ENCODE measurements around the gene NUCKS1.

- TF ChIP-seq ZNF263 (CRISPR knock-in tag; IDR thresholded peaks at IDR 0.05; ENCODE audit: low read depth) (no peak), EMX1 (CRISPR knock-in tag; IDR thresholded peaks at IDR 0.05) (no peak), SP1 (CRISPR knock-in tag; conservative IDR thresholded peaks at IDR 0.05) (no peak)
- TF ChIP-seq, protein P1, sequence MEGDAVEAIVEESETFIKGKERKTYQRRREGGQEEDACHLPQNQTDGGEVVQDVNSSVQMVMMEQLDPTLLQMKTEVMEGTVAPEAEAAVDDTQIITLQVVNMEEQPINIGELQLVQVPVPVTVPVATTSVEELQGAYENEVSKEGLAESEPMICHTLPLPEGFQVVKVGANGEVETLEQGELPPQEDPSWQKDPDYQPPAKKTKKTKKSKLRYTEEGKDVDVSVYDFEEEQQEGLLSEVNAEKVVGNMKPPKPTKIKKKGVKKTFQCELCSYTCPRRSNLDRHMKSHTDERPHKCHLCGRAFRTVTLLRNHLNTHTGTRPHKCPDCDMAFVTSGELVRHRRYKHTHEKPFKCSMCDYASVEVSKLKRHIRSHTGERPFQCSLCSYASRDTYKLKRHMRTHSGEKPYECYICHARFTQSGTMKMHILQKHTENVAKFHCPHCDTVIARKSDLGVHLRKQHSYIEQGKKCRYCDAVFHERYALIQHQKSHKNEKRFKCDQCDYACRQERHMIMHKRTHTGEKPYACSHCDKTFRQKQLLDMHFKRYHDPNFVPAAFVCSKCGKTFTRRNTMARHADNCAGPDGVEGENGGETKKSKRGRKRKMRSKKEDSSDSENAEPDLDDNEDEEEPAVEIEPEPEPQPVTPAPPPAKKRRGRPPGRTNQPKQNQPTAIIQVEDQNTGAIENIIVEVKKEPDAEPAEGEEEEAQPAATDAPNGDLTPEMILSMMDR (IDR thresholded peaks at IDR 0.05): no peak
Observed at GRCh38 chr1:205726619-205727125, 23.3 kb downstream of the NUCKS1 start.
